DMS153 treated with DMSO at 0.1 percent for 48 hours (cell line): ENCODE results near the gene SP100.
A peak's percentile ranks its signal among the peaks of the same experiment; 100 is the strongest.
"Not testable (repeated sequence)": the region's sequence is repeated elsewhere in the genome, so short reads cannot be mapped to it uniquely, and the experiment has no call there.

ENCODE experiments used
- DNase-seq: peaks from one replicate; lab custom pipeline; 2025; ENCODE audit not compliant: unreplicated experiment; lab: John Stamatoyannopoulos, UW

SP100 gene

DNA sequence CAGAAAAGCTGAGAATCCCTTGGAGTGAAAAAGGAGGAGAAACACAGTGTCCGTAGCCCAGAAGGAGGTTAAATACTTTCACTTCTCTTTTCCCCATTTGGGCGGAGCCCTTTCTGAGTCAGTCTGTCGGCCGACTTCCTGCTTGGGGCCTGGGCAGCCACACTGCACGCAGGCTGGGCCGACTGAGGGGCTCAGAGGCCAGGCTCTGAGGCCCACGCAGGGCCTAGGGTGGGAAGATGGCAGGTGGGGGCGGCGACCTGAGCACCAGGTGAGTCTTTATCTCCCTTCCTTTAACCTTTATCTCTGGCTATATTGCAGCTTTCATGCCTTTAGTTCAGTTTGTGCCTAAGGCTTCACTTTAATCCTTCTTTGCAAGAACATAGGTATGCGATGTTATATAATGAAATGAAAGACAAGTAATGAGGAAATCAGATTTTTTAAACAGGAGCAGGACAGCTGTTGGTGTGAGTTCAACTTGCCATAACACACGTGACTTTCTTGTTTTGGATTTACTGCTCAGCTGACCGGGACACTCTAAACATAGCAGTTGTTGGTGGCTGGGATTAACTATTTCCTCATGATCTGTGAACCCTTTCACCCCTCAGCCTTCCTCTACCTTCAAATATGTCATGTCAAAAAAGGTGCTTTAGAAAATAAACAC lies at the start of gene SP100:
Gene SP100, plus strand, starts transcription at position 141 of the 661 bp plus-strand sequence. Its CDS starts 96 bp downstream, at position 237.
- DNase-seq: peak; percentile 23

DNA sequence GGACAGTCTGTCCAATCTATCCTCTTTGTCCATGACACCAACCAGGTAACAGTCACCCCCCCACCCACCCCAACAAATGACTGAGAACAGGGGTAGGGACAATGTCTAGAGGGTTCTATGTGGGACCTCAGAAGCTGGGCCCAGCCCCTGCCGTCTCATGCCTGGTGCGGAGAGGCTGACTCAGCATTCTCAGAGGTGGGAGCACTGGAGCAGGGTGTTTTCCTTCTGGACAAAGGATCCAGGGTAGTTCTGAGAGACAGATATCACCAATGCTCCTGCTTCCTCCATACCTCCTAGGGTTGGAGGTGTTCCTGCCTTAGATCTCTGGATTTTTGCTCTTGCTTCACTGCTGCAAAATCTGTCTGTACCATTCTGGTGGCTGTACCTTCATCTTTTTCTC lies 33.9 kb upstream of the SP100 start:
- DNase-seq: no peak

DNA sequence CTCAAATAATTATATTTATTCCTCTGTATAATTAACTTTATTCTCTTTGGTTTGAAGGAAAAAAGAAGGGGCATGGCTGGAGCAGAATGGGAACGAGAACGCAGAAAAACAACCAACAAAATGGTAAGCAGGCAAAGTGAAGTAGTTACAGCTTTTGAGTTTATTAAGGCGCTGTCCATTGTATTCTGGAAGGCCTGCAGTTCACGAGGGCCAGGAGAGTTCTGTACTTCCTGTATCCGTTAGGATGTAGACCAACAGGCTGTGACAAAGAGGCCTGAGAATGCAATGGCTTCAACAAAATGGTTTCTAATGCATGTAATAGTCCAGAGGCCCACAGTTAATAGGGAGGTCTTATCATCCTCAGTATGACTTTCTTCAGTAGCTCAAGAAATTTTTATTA lies 32.5 kb upstream of the SP100 start:
- DNase-seq: no peak

DNA sequence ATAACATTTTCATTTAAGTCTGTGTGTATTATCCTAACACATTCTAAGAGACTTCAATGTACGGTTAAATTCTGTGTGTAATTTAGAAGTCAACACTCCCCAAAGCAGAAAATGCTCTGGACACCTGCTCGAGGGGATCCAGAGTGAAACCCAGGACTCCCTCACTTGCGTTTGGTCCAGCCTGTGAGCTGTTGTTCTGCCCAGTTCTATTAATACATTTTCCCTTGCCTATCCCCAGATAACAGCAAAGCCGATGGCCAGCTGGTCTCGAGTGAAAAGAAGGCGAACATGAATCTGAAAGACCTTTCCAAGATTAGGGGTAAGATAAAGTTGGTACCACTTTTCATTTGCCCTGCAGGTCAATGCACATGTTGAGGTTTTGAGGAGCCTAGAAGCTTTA lies 31.0 kb upstream of the SP100 start:
- no peak for DNase-seq

DNA sequence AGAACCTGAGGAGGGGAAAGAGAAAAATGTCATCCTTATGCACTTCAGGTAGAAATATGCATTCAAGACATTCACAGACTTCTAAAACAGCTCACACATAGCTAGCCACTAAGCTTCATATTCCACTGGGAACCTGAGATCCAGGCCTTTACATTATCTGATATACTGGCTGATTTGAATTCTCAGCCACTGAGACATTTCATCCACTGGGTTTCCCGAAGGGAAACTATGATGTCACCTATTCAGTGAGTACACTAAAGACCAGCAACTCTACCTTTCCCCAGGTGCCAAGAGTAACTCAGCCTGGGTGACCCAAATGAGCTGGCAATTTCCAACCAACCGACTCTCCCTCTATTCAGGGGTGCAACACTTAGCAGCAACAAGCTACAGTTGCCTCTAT lies 21.7 kb upstream of the SP100 start:
- DNase-seq: no peak

DNA sequence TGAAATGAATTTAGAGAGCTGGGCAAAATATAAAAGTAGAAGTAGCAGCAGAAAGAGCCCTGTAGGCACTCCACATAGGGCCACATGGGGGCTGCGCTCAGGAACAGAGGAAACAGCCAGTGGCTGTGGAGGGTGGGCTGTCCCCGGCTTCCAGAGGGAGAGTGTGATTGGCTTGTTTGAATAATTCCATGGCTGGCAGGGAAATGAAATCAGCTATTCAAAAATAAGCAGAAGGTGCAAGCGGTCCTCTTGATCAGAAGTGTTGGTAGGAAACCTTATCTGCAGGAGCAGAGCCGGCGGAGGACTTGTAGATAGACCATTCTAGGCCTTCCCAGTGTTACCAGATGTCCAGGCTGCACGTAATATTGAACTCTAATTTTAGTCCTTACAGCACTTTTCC lies 17.3 kb upstream of the SP100 start:
- not testable (repeated sequence) for DNase-seq

DNA sequence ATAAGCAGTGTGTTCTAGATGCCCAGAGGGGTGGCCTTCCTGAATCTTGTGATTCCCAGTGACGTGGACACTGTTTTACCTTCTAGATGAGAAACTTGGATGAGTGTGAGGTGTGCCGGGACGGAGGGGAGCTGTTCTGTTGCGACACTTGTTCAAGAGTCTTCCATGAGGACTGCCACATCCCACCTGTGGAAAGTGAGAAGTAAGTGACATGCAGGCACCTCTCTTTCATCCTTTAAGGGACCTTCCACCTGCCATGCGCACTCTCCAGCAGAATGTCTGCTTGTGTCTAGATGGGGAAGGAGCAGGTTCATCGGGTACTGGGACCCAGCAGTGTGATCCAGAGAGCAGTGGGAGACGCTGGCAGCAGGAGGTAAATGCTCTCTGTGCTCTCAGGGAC lies 16.0 kb upstream of the SP100 start:
- DNase-seq: no peak

DNA sequence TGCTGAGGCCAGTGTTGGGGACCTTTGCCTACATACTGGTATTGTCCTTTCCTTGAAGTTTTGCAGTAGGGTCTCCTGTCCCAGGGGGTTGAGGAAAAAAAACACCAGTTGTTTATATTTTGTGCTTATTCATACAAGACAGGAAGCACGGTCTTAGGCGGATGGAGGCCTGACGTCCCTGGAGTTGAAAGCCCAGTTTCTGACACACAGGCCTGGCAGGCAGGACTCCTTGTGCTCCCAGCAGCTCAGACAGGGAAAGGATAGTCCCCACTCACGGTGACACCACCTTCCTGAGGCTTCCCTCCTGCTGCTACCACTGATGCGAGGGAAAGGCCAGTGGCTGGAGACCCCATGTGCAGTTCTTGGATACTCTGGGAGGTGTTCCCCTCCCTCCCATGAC lies 15.5 kb upstream of the SP100 start:
- DNase-seq: no peak

DNA sequence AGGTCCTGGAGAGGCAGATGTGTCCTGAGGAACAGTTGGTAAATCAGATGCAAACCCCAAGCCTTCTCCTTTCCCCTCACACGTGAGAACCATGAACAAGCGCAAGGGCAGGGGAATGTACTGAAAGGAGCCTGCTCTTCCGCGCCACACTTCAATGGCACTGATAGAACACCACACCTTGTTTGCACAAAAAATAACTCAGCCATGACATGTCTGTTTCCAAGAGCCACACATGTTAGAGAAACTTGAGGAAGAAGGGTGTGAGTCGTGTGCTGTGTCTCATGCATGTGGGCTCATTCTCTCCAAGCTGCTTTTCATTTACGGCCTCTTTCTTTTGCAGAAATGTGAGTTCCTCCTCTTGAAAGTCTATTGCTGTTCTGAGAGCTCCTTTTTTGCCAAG lies 15.0 kb upstream of the SP100 start:
- DNase-seq: not testable (repeated sequence)

DNA sequence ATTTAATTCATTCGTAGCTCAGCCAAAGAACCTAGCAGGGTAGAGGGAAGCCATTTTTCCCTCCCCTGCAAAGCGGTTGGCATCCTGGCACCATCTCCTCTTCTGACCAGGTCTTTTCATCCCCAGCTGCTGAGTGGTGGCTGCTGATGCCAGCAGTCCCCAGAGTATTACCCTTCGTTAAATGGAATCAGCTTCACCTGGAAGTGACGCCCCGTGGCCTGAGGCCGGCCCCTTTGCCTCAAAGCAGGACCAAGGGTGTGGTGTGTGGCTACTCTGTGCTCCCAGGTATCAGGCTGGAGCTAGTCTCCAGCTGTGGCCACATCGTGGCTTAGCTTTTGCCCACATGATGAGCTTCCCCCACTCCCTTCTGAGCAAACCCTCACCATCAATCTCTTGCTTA lies 12.3 kb upstream of the SP100 start:
- no peak for DNase-seq

DNA sequence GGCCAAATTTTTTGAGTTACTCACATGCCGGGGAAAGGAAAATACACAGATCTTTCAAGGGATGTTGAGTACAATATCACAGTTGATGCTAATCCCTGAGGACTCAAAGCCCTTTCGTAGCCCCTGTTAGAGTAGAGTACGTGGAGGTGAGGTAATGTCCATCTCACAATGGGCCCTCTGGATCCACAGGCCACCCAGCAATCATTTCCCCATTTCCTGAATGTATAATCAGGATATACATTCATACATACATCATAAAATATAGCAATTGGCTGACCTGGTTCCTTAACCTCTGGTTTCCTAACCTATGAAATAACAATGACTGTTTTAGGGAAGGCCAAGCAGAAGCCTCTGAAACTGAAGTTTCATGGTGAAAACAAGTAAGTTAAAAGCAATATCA lies 10.2 kb upstream of the SP100 start:
- no peak for DNase-seq

DNA sequence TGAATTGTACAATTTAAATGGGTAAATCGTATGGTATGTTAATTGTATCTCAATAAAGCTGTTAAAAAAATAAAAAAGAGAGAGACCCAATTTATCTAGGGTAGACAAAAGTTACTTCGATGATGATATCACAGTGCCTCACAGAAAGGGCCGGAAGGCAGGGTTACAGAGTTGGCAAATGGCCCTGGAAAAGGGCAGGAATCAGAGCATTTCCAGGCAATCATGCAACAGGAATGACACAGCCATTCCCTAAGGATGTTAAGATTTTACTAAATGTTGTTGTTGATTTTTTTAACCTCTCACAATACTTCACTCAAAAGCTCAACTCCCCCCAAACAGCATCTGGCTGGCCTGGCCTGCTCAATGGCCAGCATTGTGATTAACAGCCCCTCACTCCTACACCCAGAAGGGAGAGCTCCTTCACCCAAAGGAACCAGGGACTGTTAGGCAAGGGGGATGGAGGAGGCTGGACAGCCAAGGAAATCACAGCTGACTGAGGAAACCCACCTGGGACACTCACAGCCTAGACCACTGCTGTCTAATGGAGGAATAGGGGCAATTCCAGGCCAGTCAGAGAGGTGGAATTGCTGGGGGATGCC lies 7.7 kb upstream of the SP100 start:
- DNase-seq: no peak

DNA sequence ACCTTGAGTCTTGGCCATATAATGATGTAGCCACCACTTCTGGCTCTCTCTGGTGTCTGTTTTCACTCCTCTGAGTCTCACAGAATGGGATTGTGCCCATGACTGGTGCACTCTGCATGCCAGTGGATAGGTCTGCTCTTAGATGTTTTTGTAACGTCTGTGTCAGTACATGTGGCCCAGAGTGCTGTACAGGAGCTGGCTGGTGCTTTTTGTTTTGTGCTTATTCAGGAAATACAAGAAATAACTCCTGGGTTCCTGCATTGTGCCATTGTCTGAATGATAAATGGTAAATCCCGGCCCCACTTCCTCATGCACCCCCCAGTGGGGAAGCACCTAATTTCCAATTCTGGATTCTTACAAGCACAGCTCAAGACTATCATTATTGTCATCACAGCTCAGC lies 6.7 kb upstream of the SP100 start:
- DNase-seq: not testable (repeated sequence)

DNA sequence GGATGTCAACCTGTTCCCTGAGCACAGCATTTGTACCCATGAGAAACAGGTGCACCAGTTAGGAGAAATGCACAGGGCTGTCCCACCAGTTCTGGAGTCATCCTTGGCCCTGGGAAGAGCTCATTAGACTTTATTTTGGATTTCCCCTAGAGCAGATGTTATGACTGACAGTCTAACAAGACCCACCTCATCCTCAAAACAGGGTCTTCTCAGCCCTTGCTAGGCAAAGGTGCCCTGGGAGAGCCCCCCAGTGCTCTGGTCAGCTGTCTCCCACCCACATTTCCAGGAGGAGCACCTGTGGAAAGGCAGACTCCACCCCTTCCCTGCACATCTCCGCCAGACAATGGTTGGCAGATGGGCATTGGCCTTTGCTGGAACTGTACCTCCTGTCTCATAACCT lies 5.7 kb upstream of the SP100 start:
- no peak for DNase-seq

DNA sequence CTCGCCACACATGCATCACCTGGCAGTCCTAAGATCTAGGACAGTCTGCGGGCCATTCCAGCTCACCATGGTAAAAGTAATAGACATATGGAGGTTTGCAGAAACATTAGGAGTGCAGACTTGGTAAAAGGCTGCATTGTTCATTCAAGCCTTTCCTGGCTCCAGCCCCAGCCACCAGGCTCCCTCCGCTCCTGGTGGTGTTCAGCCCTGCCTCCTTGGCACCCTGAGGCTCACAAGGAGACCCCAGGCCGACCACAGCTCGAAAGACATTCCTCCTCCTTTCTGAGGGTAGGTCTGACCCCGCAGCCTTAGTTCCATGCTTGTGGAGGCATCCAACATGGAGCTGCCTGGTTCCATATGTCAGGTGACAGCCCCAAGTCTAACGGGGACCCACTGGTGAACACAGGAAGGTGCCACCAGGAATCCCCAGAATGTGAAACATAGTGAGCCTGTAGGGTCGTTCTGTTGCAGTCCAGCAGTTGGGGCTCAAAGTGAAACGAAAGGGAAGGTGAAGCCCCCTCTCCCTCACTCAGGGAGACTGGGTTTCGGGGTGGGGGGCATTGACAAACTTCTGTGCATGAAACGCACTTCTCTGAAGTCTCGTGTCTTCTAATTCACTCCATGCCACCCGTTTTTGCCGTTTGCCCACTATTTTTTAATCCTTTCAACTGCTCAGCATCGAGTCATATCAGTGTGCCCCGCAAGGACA lies 5.0 kb upstream of the SP100 start:
- DNase-seq: no peak

DNA sequence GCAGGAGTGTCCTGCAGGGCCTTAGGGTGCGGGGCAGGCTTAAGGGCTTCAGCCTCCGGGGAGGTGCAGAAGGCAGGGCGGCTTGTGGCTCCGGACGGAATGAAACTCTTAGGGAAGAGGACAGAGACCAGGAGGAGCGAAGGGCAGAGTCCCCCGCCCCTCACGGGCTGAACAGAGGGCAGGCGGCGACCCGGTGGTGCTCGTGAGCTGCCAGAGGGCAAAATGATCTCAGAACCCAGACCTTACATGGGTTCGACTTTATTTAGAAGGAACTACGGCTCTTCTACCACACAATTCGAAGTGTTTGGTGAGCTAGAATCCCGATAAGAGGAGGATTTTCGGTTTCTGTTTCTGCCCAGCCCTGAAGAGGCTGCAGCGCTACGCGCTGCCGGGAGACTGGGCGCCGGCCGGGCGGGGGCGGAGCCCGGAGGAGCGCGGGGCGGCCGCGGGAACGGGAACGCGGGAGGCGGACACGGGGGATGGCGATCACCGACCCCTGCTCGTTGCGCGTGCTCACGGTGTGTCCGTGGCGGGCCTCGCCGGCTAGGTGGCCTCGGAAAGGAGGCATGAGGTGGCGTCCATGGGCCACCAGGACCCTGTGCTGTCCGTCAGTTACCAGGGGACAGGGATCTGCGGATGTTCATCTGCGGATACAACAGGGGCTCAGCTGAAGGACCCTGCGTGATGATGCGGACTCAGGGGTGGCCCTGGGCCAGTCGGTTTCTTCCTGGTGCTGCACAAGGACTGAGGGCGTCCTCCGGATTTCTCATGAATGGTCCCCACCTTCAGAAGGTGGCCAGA lies 4.2 kb upstream of the SP100 start:
- DNase-seq: peak; percentile 42

DNA sequence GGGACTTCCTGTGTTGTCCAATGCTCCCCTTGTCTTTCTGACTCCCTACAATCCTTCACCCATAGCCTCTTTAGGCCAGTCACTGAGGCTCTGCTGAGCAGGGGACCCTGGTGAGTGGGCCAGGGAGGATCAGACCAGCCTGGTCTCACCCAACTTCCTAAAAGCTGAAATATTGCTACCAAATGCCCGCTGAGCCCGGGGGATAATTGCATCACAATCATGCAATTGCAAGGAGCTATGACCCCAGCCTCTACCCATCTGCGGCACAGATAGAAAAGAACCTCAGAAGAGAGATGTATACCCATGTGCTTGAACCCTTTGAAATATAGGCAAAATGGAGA lies 3.7 kb upstream of the SP100 start:
- no peak for DNase-seq

DNA sequence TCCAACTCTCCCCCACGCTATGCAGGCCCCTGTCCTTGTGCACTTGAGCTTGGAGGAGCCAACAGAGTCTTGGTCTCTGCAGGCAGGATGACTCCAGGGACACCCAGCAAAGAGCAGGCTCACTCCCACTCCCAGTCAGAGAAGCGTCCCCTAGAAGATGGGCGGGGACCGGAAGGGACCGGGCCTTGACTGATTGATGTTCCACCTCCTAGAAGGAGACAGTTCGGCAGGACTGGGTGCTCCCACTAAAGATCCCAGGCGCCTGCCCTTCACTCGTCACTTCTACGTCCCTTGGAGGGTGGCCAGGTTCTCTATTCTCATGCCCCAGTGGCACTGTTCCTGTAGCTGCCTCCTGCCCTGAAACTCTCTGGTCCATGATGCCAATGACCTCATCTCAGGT lies 3.2 kb upstream of the SP100 start:
- DNase-seq: no peak

DNA sequence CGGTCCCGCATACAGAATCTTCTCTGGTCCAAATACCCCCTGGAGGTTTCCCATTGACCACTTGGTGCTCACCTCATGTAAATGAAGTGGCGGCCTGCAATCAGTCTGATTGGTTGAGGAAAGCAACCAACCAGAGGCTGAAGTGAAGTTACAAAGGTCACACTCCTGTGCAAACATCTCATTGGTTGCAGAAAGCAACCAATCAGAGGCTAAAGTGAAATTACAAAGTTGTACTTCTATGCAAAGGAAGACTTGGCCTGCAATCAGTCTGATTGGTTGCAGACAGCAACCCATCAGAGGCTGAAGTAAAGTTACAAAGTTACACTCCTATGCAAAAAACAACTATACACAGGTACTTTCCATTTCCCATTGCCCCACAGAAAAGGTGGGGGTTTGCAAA lies 2.5 kb upstream of the SP100 start:
- no peak for DNase-seq

DNA sequence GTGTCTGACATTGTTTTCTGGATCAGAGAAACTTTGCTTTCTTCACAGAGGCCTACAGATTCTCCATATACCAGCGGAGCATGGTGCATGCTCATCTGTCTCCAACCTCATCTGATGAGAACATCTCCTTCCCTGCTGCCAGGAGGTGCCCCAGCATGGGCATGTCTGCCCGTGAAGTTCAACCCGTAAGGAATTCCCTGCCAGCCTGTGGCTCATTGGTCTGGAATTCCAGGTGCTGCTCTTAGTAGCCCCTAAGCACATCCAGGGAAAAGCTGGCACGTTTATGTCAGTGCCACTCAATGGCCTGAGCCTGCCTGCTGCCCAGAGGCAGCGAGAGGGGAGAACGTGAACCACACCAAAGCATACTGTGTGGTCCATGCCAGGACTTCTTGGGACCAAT lies 1.7 kb upstream of the SP100 start:
- no peak for DNase-seq

DNA sequence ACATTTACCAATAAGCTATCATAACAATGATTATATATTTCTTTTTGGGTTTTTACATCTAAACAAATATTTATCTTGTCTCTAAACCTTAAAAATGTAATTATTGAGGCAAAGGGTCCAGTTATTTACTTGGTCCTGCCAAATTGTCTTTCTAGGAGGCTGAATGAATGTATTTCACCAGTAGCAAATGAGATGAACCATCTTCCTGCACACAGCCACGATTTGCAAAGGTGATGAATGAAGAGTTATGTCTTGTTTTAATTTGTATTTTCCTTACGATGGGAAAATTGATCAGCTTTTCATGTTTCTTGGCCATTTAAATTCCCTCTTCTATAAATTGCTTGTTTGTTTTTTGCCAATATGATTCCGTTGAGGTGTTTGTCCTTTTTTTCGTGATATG lies 1.4 kb downstream of the SP100 start:
- no peak for DNase-seq
